ENCODE results near the gene PLS1.
"Not testable (repeated sequence)": the region's sequence is repeated elsewhere in the genome, so short reads cannot be mapped to it uniquely, and the experiment has no call there.

Gene PLS1

GRCh38 chr3:142595141-142595540 lies 1.1 kb upstream of the PLS1 start:
- DNase-seq (ENCODE audit: low spot score) = no peak

GRCh38 chr3:142595581-142595950 lies 627 bp upstream of the PLS1 start:
- DNase-seq (ENCODE audit: low spot score) = no peak

- no peak for DNase-seq (ENCODE audit: low spot score)
These were observed 514 bp downstream of the PLS1 start for GRCh38 chr3:142596726-142597088.

GRCh38 chr3:142597906-142598305 lies 1.7 kb downstream of the PLS1 start:
- no peak for DNase-seq (ENCODE audit: low spot score)

- DNase-seq (ENCODE audit: low spot score) = no peak
These were observed 5.5 kb downstream of the PLS1 start for GRCh38 chr3:142601713-142602112.

- DNase-seq (ENCODE audit: low spot score) = no peak
These were observed 6.6 kb downstream of the PLS1 start for GRCh38 chr3:142602619-142603385.

- DNase-seq (ENCODE audit: low spot score) = not testable (repeated sequence)
These were observed 7.2 kb downstream of the PLS1 start for GRCh38 chr3:142603386-142603705.

GRCh38 chr3:142604940-142605339 lies 8.7 kb downstream of the PLS1 start:
- no peak for DNase-seq (ENCODE audit: low spot score)

GRCh38 chr3:142608631-142609030 lies 12.4 kb downstream of the PLS1 start:
- no peak for DNase-seq (ENCODE audit: low spot score)

GRCh38 chr3:142609136-142609535 lies 12.9 kb downstream of the PLS1 start:
- no peak for DNase-seq (ENCODE audit: low spot score)

- DNase-seq (ENCODE audit: low spot score) = no peak
These were observed 15.0 kb downstream of the PLS1 start for GRCh38 chr3:142611206-142611605.

- DNase-seq (ENCODE audit: low spot score) = no peak
These were observed 17.3 kb downstream of the PLS1 start for GRCh38 chr3:142613491-142613890.

- DNase-seq (ENCODE audit: low spot score) = no peak
These were observed 17.9 kb downstream of the PLS1 start for GRCh38 chr3:142614059-142614626.

- no peak for DNase-seq (ENCODE audit: low spot score)
These were observed 19.0 kb downstream of the PLS1 start for GRCh38 chr3:142615171-142615570.

- no peak for DNase-seq (ENCODE audit: low spot score)
These were observed 22.8 kb downstream of the PLS1 start for GRCh38 chr3:142618917-142619461.

GRCh38 chr3:142622405-142622804 lies 26.2 kb downstream of the PLS1 start:
- DNase-seq (ENCODE audit: low spot score) = no peak

GRCh38 chr3:142623194-142623593 lies 27.0 kb downstream of the PLS1 start:
- no peak for DNase-seq (ENCODE audit: low spot score)

GRCh38 chr3:142624341-142625152 lies 28.4 kb downstream of the PLS1 start:
- DNase-seq (ENCODE audit: low spot score) = no peak

- DNase-seq (ENCODE audit: low spot score) = no peak
These were observed 28.9 kb downstream of the PLS1 start for GRCh38 chr3:142625153-142625440.

GRCh38 chr3:142626971-142627370 lies 30.8 kb downstream of the PLS1 start:
- no peak for DNase-seq (ENCODE audit: low spot score)

- DNase-seq (ENCODE audit: low spot score) = no peak
These were observed 32.6 kb downstream of the PLS1 start for GRCh38 chr3:142628801-142629200.

GRCh38 chr3:142633073-142633472 lies 36.9 kb downstream of the PLS1 start:
- no peak for DNase-seq (ENCODE audit: low spot score)

- no peak for DNase-seq (ENCODE audit: low spot score)
These were observed 39.9 kb downstream of the PLS1 start for GRCh38 chr3:142636050-142636449.
